Measurements from ENCODE around the gene NTM.

NTM gene

DNA sequence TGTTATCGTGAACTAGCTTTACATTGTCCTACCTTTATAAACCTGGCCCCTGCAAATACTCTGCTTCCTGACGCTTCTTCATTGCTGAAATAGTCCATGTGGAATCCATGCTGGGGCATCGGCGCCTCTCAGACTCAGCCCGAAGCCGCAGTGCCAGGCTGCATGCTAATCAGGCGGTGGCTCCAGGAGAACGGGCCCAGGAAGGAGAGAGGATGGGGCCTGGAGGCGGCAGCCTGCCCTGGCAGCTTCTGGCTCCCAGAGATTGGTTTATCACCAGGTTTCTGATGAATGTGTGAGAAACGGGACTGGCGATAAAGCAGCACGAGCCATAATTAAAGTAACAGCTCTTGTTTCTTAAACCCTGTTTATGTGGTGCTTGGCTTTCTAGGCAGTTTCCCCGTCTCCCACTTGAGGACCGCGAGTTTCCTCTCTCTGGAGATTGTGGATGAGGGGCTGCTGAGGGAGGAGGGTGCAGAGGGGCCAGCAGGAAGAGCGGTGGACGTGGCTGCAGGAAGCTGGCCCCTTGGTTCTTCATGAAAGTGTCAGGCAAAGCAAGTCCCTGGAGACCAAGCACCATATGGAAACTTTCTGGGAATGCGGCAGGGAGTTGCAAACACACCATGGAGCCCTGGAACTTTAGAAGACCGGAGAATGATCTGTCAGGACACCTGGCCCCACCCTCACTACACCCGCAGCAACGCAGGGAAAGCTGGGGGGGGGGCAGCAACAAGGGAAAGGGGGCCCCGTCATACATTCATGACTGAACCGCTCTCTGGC lies 93.4 kb downstream of the NTM start:
- Histone ChIP-seq H3K27ac (ENCODE audit: extremely low read depth, low read depth, low read length) (no peak overlapping the region), H3K9me3 (ENCODE audit: control insufficient read depth, insufficient read depth, low read depth, low read length) (no peaks in the 10 kb centered on the region), H3K4me1 (ENCODE audit: control insufficient read depth, insufficient read depth, low read length) (no peaks in the 10 kb centered on the region), H3K4me3 (ENCODE audit: low read depth, low read length) (no peak overlapping the region), H3K36me3 (ENCODE audit: control insufficient read depth in 2 of 2, insufficient read depth in 1 of 2, low read length in 2 of 2) (no peaks in the 10 kb centered on the region)
- ChIA-PET CTCF (no interaction called here), POLR2A (no interaction called here)
- TF ChIP-seq, protein P1, sequence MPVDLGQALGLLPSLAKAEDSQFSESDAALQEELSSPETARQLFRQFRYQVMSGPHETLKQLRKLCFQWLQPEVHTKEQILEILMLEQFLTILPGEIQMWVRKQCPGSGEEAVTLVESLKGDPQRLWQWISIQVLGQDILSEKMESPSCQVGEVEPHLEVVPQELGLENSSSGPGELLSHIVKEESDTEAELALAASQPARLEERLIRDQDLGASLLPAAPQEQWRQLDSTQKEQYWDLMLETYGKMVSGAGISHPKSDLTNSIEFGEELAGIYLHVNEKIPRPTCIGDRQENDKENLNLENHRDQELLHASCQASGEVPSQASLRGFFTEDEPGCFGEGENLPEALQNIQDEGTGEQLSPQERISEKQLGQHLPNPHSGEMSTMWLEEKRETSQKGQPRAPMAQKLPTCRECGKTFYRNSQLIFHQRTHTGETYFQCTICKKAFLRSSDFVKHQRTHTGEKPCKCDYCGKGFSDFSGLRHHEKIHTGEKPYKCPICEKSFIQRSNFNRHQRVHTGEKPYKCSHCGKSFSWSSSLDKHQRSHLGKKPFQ (tag by site-specific recombination; IDR thresholded peaks at IDR 0.05) = no peak
- no peak for TF ChIP-seq ZFP69B (tag by site-specific recombination; IDR thresholded peaks at IDR 0.05)
- TF ChIP-seq, protein P2, sequence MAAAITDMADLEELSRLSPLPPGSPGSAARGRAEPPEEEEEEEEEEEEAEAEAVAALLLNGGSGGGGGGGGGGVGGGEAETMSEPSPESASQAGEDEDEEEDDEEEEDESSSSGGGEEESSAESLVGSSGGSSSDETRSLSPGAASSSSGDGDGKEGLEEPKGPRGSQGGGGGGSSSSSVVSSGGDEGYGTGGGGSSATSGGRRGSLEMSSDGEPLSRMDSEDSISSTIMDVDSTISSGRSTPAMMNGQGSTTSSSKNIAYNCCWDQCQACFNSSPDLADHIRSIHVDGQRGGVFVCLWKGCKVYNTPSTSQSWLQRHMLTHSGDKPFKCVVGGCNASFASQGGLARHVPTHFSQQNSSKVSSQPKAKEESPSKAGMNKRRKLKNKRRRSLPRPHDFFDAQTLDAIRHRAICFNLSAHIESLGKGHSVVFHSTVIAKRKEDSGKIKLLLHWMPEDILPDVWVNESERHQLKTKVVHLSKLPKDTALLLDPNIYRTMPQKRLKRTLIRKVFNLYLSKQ (tag by site-specific recombination; IDR thresholded peaks at IDR 0.05; ENCODE audit: borderline replicate concordance) = no peak
- TF ChIP-seq, protein P3, sequence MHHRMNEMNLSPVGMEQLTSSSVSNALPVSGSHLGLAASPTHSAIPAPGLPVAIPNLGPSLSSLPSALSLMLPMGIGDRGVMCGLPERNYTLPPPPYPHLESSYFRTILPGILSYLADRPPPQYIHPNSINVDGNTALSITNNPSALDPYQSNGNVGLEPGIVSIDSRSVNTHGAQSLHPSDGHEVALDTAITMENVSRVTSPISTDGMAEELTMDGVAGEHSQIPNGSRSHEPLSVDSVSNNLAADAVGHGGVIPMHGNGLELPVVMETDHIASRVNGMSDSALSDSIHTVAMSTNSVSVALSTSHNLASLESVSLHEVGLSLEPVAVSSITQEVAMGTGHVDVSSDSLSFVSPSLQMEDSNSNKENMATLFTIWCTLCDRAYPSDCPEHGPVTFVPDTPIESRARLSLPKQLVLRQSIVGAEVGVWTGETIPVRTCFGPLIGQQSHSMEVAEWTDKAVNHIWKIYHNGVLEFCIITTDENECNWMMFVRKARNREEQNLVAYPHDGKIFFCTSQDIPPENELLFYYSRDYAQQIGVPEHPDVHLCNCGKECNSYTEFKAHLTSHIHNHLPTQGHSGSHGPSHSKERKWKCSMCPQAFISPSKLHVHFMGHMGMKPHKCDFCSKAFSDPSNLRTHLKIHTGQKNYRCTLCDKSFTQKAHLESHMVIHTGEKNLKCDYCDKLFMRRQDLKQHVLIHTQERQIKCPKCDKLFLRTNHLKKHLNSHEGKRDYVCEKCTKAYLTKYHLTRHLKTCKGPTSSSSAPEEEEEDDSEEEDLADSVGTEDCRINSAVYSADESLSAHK (tag by site-specific recombination; IDR thresholded peaks at IDR 0.05) = no peak
- TF ChIP-seq ZNF114 (tag by site-specific recombination; IDR thresholded peaks at IDR 0.05) = no peak
- TF ChIP-seq ZNF585B (tag by site-specific recombination; IDR thresholded peaks at IDR 0.05) = no peak
- no peak for TF ChIP-seq ZNF558 (tag by site-specific recombination; IDR thresholded peaks at IDR 0.05)
- no peak for TF ChIP-seq IKZF3 (tag by site-specific recombination; IDR thresholded peaks at IDR 0.05)

DNA sequence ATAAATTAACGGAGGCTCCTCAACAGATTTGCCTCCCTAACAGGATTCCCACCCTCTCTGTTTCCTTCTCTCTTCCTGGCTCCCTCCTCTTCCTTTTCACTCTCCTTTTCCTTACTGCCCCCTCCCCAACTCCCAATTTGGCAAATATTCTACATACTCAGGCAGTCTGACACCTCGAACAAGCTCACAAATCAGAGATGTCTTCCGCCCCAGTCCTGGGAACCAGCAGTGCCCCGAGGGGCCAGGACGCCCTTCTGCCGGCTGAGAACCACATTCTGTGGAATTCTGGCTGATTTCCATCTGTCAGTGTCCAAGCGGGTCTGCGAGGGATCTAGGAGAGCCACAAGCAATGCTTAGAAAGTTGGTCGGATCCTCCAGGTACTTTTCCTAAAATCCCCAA lies 94.0 kb downstream of the NTM start:
- Histone ChIP-seq H3K9me3 (ENCODE audit: control insufficient read depth, insufficient read depth, low read depth, low read length) (no peaks in the 10 kb centered on the region), H3K27ac (ENCODE audit: extremely low read depth, low read depth, low read length) (no peak overlapping the region), H3K4me3 (ENCODE audit: low read depth, low read length) (no peak overlapping the region), H3K4me1 (ENCODE audit: control insufficient read depth, insufficient read depth, low read length) (no peaks in the 10 kb centered on the region), H3K36me3 (ENCODE audit: control insufficient read depth in 2 of 2, insufficient read depth in 1 of 2, low read length in 2 of 2) (no peaks in the 10 kb centered on the region)
- TF ChIP-seq KLF16 (tag by site-specific recombination; IDR thresholded peaks at IDR 0.05) (no peak), ZNF311 (tag by site-specific recombination; IDR thresholded peaks at IDR 0.05; ENCODE audit: borderline replicate concordance) (no peak), REPIN1 (tag by site-specific recombination; IDR thresholded peaks at IDR 0.05; ENCODE audit: low read depth) (no peak), ZNF174 (tag by site-specific recombination; IDR thresholded peaks at IDR 0.05) (no peak), WT1 (tag by site-specific recombination; IDR thresholded peaks at IDR 0.05) (no peak), ZNF169 (tag by site-specific recombination; IDR thresholded peaks at IDR 0.05) (no peak), ZNF155 (tag by site-specific recombination; IDR thresholded peaks at IDR 0.05) (no peak), RBAK (tag by site-specific recombination; IDR thresholded peaks at IDR 0.05) (no peak)
- TF ChIP-seq, protein P4, sequence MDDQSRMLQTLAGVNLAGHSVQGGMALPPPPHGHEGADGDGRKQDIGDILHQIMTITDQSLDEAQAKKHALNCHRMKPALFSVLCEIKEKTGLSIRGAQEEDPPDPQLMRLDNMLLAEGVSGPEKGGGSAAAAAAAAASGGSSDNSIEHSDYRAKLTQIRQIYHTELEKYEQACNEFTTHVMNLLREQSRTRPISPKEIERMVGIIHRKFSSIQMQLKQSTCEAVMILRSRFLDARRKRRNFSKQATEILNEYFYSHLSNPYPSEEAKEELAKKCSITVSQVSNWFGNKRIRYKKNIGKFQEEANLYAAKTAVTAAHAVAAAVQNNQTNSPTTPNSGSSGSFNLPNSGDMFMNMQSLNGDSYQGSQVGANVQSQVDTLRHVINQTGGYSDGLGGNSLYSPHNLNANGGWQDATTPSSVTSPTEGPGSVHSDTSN (CRISPR knock-in tag; IDR thresholded peaks at IDR 0.05) = no peak
- TF ChIP-seq, protein P5, sequence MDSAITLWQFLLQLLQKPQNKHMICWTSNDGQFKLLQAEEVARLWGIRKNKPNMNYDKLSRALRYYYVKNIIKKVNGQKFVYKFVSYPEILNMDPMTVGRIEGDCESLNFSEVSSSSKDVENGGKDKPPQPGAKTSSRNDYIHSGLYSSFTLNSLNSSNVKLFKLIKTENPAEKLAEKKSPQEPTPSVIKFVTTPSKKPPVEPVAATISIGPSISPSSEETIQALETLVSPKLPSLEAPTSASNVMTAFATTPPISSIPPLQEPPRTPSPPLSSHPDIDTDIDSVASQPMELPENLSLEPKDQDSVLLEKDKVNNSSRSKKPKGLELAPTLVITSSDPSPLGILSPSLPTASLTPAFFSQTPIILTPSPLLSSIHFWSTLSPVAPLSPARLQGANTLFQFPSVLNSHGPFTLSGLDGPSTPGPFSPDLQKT (IDR thresholded peaks at IDR 0.05; ENCODE audit: borderline replicate concordance, low read depth, low read length) = no peak
- TF ChIP-seq, protein P6, sequence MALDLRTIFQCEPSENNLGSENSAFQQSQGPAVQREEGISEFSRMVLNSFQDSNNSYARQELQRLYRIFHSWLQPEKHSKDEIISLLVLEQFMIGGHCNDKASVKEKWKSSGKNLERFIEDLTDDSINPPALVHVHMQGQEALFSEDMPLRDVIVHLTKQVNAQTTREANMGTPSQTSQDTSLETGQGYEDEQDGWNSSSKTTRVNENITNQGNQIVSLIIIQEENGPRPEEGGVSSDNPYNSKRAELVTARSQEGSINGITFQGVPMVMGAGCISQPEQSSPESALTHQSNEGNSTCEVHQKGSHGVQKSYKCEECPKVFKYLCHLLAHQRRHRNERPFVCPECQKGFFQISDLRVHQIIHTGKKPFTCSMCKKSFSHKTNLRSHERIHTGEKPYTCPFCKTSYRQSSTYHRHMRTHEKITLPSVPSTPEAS (tag by site-specific recombination; IDR thresholded peaks at IDR 0.05) = no peak
- ChIA-PET POLR2A (no interaction called here), CTCF (no interaction called here)

Measured in HEK293 (cell line).